Subcutaneous adipose tissue (tissue), 4 donors: ENCODE results near the gene SLITRK6. TPM values are rescaled to one million over a fixed set of nuclear protein-coding genes. Genes with fewer than 3 reads are reported as not detected.

ENCODE experiments used
- CTCF ChIP-seq: fragments of 450-650 bp; IDR thresholded peaks from one replicate; pipeline ENCODE4 v1.5.1; 2016; ENCODE audit warnings: low read depth, mild to moderate bottlenecking, control low read depth, antibody characterized with exemption, moderate library complexity
- total RNA-seq, 4 donors: library from RNA; depleted of rRNA; stranded (reverse); fragments of >200 nt; gene quantifications; one replicate each; pipeline ENCODE4 v1.1.0, GENCODE V29; 2016

SLITRK6 gene
- total RNA-seq, 4 donors from 2014 or later, result 0.57 TPM; not detected in 3

DNA sequence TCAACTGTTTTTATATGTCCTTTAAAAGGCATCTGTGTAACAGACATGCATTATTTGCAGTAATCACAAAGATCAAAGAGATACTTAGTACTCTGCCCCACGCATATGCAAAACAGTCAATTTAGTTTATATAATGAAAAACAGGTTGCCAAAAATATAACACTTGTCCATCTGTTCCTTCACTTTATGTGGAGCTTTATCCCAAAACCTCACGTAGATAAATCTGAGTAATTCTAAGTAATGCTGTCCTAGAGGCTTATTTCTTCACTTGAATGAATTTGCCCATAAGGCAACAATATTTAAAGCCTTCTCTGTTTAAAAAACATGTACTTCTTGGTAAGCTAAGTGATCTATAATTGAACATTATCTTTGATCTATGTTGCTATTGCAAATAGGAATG, 20.3 kb upstream of the SLITRK6 start:
- TF ChIP-seq CTCF, result no peak

- TF ChIP-seq CTCF, result no peak
Observed at GRCh38 chr13:85816413-85816812, 17.2 kb upstream of the SLITRK6 start.

GRCh38 chr13:85812282-85812681, 13.1 kb upstream of the SLITRK6 start:
- no peak for TF ChIP-seq CTCF

DNA sequence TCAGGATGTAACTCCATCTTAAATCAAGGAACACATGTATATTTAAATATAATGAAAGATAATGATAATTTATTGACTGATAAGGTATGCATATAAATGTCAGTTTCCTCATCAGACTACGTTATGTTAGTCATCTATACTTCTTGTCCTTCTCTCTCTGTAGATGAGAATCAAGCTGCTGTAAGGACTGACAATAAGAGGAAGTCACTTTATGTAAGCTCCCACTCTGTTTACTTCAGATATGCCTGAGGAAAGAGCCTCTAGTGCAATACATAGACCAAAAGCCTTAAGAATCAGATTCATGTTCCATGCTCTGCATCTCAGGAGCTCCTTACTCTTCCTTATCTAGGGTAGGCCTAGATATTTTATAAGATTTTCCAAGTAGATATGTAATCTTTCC, 9.6 kb upstream of the SLITRK6 start:
- no peak for TF ChIP-seq CTCF

DNA sequence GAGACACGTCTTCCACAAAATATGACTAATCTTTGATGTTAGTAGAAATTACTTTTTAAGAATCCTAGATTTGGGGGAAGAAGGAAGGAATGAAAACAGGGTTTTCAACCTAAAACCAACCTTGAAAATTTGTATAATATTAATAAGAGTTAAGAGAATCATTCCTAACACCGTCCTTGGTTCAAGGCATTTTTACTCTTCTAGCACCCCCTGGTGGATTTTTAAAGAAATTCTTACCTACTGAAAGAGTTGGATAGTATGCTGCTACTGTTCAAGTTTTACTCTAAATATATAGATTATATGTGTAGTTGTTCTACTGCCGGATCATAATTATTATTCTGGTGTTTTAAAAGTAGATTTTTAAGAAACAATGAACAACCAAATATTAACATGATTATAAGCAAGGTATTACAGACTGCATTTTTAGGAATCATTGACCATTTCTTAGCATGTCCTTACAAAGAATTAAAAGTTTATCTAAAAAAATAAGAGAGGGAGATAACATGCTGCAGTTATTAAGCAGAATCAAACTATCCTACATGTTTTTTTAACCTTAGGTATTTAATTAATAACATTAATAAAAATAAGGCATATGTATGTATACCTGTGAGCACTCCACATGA, 7.4 kb upstream of the SLITRK6 start:
- TF ChIP-seq CTCF, result no peak

DNA sequence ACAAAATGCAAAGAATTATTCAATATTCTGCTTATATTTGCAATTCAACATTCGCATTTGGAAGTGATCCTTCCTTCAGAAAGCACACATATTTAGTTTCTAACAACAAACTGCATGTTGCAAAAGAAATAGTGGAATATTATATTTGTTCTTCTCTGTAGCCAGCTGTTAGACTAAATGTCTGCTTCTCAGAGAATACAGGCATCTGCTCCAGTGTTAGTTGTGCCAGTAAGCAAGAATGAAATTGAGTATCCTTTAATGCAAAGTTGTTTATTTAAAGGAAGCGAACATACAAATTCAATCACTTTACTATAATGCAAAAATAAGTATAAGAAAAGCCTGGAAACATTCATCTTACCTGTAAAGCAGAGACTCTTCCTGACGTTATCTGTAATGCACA, 663 bp downstream of the SLITRK6 start:
- TF ChIP-seq CTCF, result no peak

GRCh38 chr13:85797311-85797710, 1.9 kb downstream of the SLITRK6 start:
- no peak for TF ChIP-seq CTCF
